IMR-90 (cell line): ENCODE measurements around the gene TLX1. TPM values are rescaled to one million over a fixed set of nuclear protein-coding genes. Genes with fewer than 3 reads are reported as not detected.

Experiments
- ATAC-seq: fragments of 200-7000 bp; cut with Tn5 transposase; 2 replicates; pipeline ENCODE4 v1.9.1; 2020; ENCODE audit warnings: low read depth, mild to moderate bottlenecking, moderate library complexity
- BruUV-seq: library from RNA; stranded (reverse); fragments of 400-500 nt; replicated peaks from 2 replicates; lab custom pipeline; 2021; lab: Mats Ljungman, UMichigan
- CTCF ChIA-PET: fragments of 300-600 bp; formaldehyde crosslinking; extraction: SDS; loops from one replicate; lab custom pipeline; 2021; ENCODE audit warnings: antibody characterized with exemption; lab: Yijun Ruan, JAX
- POLR2A ChIA-PET: fragments of 300-600 bp; sonication (Branson Sonifier 250); formaldehyde crosslinking; loops from one replicate; lab custom pipeline; 2022; ENCODE audit warnings: antibody characterized with exemption; ENCODE audit not compliant: unreplicated experiment; lab: Charles Lee
- DNase-seq: peaks from one replicate; pipeline ENCODE4 v3.0.0; 2013
- H2AFZ ChIP-seq: replicated peaks from 2 replicates; pipeline ENCODE3; 2013; ENCODE audit warnings: low read length, mild to moderate bottlenecking; ENCODE audit not compliant: poor library complexity
- H2AK5ac ChIP-seq: 2 replicates; pipeline ENCODE4 v1.6.1; 2013; ENCODE audit warnings: low read depth, low read length, inconsistent platforms
- H2AK9ac ChIP-seq: replicated peaks from 2 replicates; pipeline ENCODE3; 2013; ENCODE audit warnings: mild to moderate bottlenecking, low read depth, low read length, moderate library complexity; ENCODE audit not compliant: poor library complexity
- H2BK120ac ChIP-seq: 2 replicates; pipeline ENCODE4 v1.6.1; 2013; ENCODE audit warnings: low read depth, low read length, inconsistent platforms
- H2BK15ac ChIP-seq: 3 replicates; pipeline ENCODE4 v1.6.1; 2013; ENCODE audit warnings: low read depth, low read length, inconsistent platforms
- H2BK20ac ChIP-seq: 2 replicates; pipeline ENCODE4 v1.6.1; 2013; ENCODE audit warnings: low read depth, mild to moderate bottlenecking, inconsistent platforms, low read length, moderate library complexity
- H2BK5ac ChIP-seq: 2 replicates; pipeline ENCODE4 v1.6.1; 2013; ENCODE audit warnings: mild to moderate bottlenecking, low read depth, low read length, inconsistent platforms; ENCODE audit not compliant: poor library complexity, severe bottlenecking
- H3K14ac ChIP-seq: replicated peaks from 2 replicates; pipeline ENCODE4 v1.6.1; 2013; ENCODE audit warnings: low read depth, low read length, inconsistent platforms
- H3K18ac ChIP-seq: 2 replicates; pipeline ENCODE4 v1.6.1; 2013; ENCODE audit warnings: low read depth, low read length, control low read depth
- H3K23ac ChIP-seq: 2 replicates; pipeline ENCODE4 v1.6.1; 2013; ENCODE audit warnings: low read depth, low read length, inconsistent platforms
- H3K27ac ChIP-seq: 2 replicates; pipeline ENCODE4 v1.5.1; 2013; ENCODE audit warnings: mild to moderate bottlenecking, control low read depth, low read length; ENCODE audit not compliant: insufficient read depth
- H3K27me3 ChIP-seq: 2 replicates; pipeline ENCODE4 v1.6.1; 2013; ENCODE audit warnings: low read length; ENCODE audit not compliant: control insufficient read depth, insufficient read depth
- H3K36me3 ChIP-seq: 2 replicates; pipeline ENCODE4 v1.6.1; 2013; ENCODE audit warnings: low read length, mixed read lengths; ENCODE audit not compliant: control insufficient read depth, insufficient read depth
- H3K4ac ChIP-seq: 2 replicates; pipeline ENCODE4 v1.6.1; 2013; ENCODE audit warnings: low read depth, low read length, inconsistent platforms
- H3K4me1 ChIP-seq: 2 replicates; pipeline ENCODE4 v1.6.1; 2013; ENCODE audit warnings: low read length, mixed read lengths; ENCODE audit not compliant: control insufficient read depth, insufficient read depth
- H3K4me2 ChIP-seq: 2 replicates; pipeline ENCODE4 v1.6.1; 2013; ENCODE audit warnings: low read depth, mild to moderate bottlenecking, control low read depth, low read length, moderate library complexity
- H3K4me3 ChIP-seq: 2 replicates; pipeline ENCODE4 v1.5.1; 2013; ENCODE audit warnings: low read depth, mild to moderate bottlenecking, control low read depth, low read length, moderate library complexity; ENCODE audit not compliant: insufficient read depth
- H3K56ac ChIP-seq: 2 replicates; pipeline ENCODE4 v1.6.1; 2013; ENCODE audit warnings: low read length, inconsistent platforms; ENCODE audit not compliant: insufficient read depth; ENCODE audit errors: extremely low read depth
- H3K79me1 ChIP-seq, 2 experiments: 2 replicates each; pipeline ENCODE4 v1.6.1; 2013; ENCODE audit warnings: low read length in 2 of 2, inconsistent platforms in 1 of 2, low read depth in 1 of 2
- H3K9ac ChIP-seq: 2 replicates; pipeline ENCODE4 v1.6.1; 2013; ENCODE audit warnings: low read depth, low read length, control low read depth
- H3K9me1 ChIP-seq: 2 replicates; pipeline ENCODE4 v1.6.1; 2013; ENCODE audit warnings: low read length, inconsistent platforms; ENCODE audit not compliant: insufficient read depth
- H3K9me3 ChIP-seq: 2 replicates; pipeline ENCODE4 v1.6.1; 2013; ENCODE audit warnings: low read length; ENCODE audit not compliant: control insufficient read depth, insufficient read depth
- H4K20me1 ChIP-seq: 2 replicates; pipeline ENCODE4 v1.6.1; 2013; ENCODE audit warnings: low read length, inconsistent platforms; ENCODE audit not compliant: insufficient read depth
- H4K5ac ChIP-seq: 2 replicates; pipeline ENCODE4 v1.6.1; 2013; ENCODE audit warnings: mild to moderate bottlenecking, low read depth, low read length, control low read depth
- H4K8ac ChIP-seq, 2 experiments: 2 replicates each; pipeline ENCODE4 v1.6.1; 2013; ENCODE audit warnings: low read depth in 2 of 2, low read length in 2 of 2, control low read depth in 1 of 2, inconsistent platforms in 1 of 2
- H4K91ac ChIP-seq: 2 replicates; pipeline ENCODE4 v1.6.1; 2013; ENCODE audit warnings: low read depth, low read length, inconsistent platforms; ENCODE audit not compliant: insufficient read depth
- BHLHE40 ChIP-seq: fragments of 150-350 bp; IDR thresholded peaks from 2 replicates; pipeline ENCODE4 v1.6.1; 2016; ENCODE audit warnings: mild to moderate bottlenecking, low read depth, low read length
- CEBPB ChIP-seq: IDR thresholded peaks from 2 replicates; pipeline ENCODE4 v1.6.1; 2012; ENCODE audit warnings: low read depth, low read length, improper control_type of control experiment
- CHD1 ChIP-seq: IDR thresholded peaks from 2 replicates; pipeline ENCODE4 v1.6.1; 2012; ENCODE audit warnings: low read depth, low read length, improper control_type of control experiment
- CTCF ChIP-seq: conservative IDR thresholded peaks from 2 replicates; pipeline ENCODE4 v1.5.1; 2012; ENCODE audit warnings: mild to moderate bottlenecking, low read depth, low read length, improper control_type of control experiment
- ELK1 ChIP-seq: fragments of 150-350 bp; IDR thresholded peaks from 2 replicates; pipeline ENCODE4 v1.6.1; 2016; ENCODE audit warnings: low read depth, mild to moderate bottlenecking, low read length, moderate library complexity, borderline replicate concordance
- FOS ChIP-seq: fragments of 150-350 bp; IDR thresholded peaks from 2 replicates; pipeline ENCODE4 v1.6.1; 2016; ENCODE audit warnings: low read depth, low read length
- MAFK ChIP-seq: IDR thresholded peaks from 2 replicates; pipeline ENCODE4 v1.6.1; 2012; ENCODE audit warnings: low read depth, low read length, improper control_type of control experiment
- MAZ ChIP-seq: IDR thresholded peaks from 2 replicates; pipeline ENCODE4 v1.6.1; 2012; ENCODE audit warnings: low read depth, mild to moderate bottlenecking, low read length, improper control_type of control experiment, moderate library complexity, borderline replicate concordance
- MXI1 ChIP-seq: IDR thresholded peaks from 2 replicates; pipeline ENCODE4 v1.6.1; 2012; ENCODE audit warnings: low read depth, mild to moderate bottlenecking, low read length, moderate library complexity, borderline replicate concordance
- NFE2L2 ChIP-seq: fragments of 150-350 bp; IDR thresholded peaks from 2 replicates; pipeline ENCODE4 v1.6.1; 2016; ENCODE audit warnings: low read depth, mild to moderate bottlenecking, low read length
- POLR2A ChIP-seq: IDR thresholded peaks from 2 replicates; pipeline ENCODE4 v1.6.1; 2012; ENCODE audit warnings: mild to moderate bottlenecking, low read depth, low read length
- RAD21 ChIP-seq: IDR thresholded peaks from 2 replicates; pipeline ENCODE4 v1.6.1; 2012; ENCODE audit warnings: low read length, improper control_type of control experiment
- RCOR1 ChIP-seq: IDR thresholded peaks from 2 replicates; pipeline ENCODE4 v1.6.1; 2012; ENCODE audit warnings: mild to moderate bottlenecking, low read length, improper control_type of control experiment; ENCODE audit not compliant: insufficient replicate concordance
- RFX5 ChIP-seq: IDR thresholded peaks from 2 replicates; pipeline ENCODE4 v1.8.0; 2012; ENCODE audit warnings: low read depth, mild to moderate bottlenecking, low read length, moderate library complexity
- SMC3 ChIP-seq: fragments of 150-350 bp; IDR thresholded peaks from 2 replicates; pipeline ENCODE4 v1.6.1; 2016; ENCODE audit warnings: low read depth, mild to moderate bottlenecking, antibody characterized with exemption, low read length, moderate library complexity
- USF2 ChIP-seq: fragments of 150-350 bp; IDR thresholded peaks from 2 replicates; pipeline ENCODE4 v1.6.1; 2017; ENCODE audit warnings: mild to moderate bottlenecking, antibody characterized with exemption, low read length, low read depth
- WGBS, 2 experiments: methylation state at CpG; one replicate each; pipeline versions ENCODE4 v1.1.5 to v1.1.7; 2013; ENCODE audit warnings: missing lambda C conversion rate in 2 of 2; ENCODE audit not compliant: insufficient read length in 1 of 2; ENCODE audit errors: extremely low coverage in 2 of 2; 5-methylcytosine and 5-hydroxymethylcytosine counted together
- dilution Hi-C: fragments of 300-500 bp; cut with HindIII; formaldehyde crosslinking; loops from one replicate; pipeline ENCODE4 v1.14.3; 2018; ENCODE audit warnings: low sequenced_read_pairs; ENCODE audit not compliant: unreplicated experiment
- in situ Hi-C: fragments of 300-500 bp; cut with MboI; formaldehyde crosslinking; loops from 3 replicates; pipeline ENCODE4 v1.14.3; 2019; ENCODE audit warnings: low sequenced_read_pairs, inconsistent platforms, mixed read lengths
- intact Hi-C: fragments of 100-400 bp; cut with micrococcal nuclease; formaldehyde crosslinking; loops from 2 replicates; pipeline ENCODE4 v1.10.0; 2022
- polyA plus RNA-seq, 3 experiments: library from polyadenylated mRNA; depleted of rRNA; stranded (reverse); fragments of >200 nt; gene quantifications; 2 replicates each; pipeline ENCODE4 v1.2.3, GENCODE V29; 2012; ENCODE audit warnings: low replicate concordance in 1 of 3
- total RNA-seq: library from RNA; depleted of rRNA; stranded (reverse); fragments of >200 nt; gene quantifications from 2 replicates; pipeline ENCODE4 v1.2.3, GENCODE V29; 2012

TLX1 gene
- total and polyA plus RNA-seq, 2 of the 4 experiments (the other 2 are of a cell fraction) = not detected

GRCh38 chr10:101182936-101183335, 51.8 kb downstream of the TLX1 start:
- no peaks in the 10 kb centered on the region for H3K36me3 ChIP-seq
- no peak overlapping the region for H3K14ac ChIP-seq
- no peak overlapping the region for H4K5ac ChIP-seq
- ChIA-PET POLR2A (no interaction called here), CTCF (no interaction called here)
- H4K20me1 ChIP-seq = no peaks in the 10 kb centered on the region
- in situ Hi-C loops = loop anchor here (10.0 kb wide), 1 partner anchor 562 kb away; no protein-coding TSS in a partner anchor
- no peak overlapping the region for H2BK5ac ChIP-seq
- no peak overlapping the region for H3K4me2 ChIP-seq
- DNase-seq (no peak), ATAC-seq (no peak)
- H3K9ac ChIP-seq = no peak overlapping the region
- no peak overlapping the region for H3K56ac ChIP-seq
- peaks cover 3% of the 10 kb centered on the region; the same call in 1 of the 2 replicates for H3K9me3 ChIP-seq
- no peak overlapping the region for H4K8ac ChIP-seq
- intact Hi-C loops = no loop called here
- H3K79me1 ChIP-seq = no peaks in the 10 kb centered on the region
- H3K9me1 ChIP-seq = no peaks in the 10 kb centered on the region
- H2AK9ac ChIP-seq = no peak overlapping the region
- H3K27me3 ChIP-seq = peaks cover 35% of the 10 kb centered on the region
- H2BK20ac ChIP-seq = no peak overlapping the region
- no peak overlapping the region for H3K4ac ChIP-seq
- no peak overlapping the region for H2AFZ ChIP-seq
- no peak overlapping the region for H3K23ac ChIP-seq
- no peak overlapping the region for H2AK5ac ChIP-seq
- TF ChIP-seq POLR2A (no peak), RAD21 (no peak), BHLHE40 (no peak), SMC3 (no peak), USF2 (no peak), CHD1 (no peak), MAZ (no peak), FOS (no peak), CTCF (no peak), RFX5 (no peak), NFE2L2 (no peak), RCOR1 (no peak), CEBPB (no peak), ELK1 (no peak), MAFK (no peak), MXI1 (no peak)
- no peaks in the 10 kb centered on the region for H3K4me1 ChIP-seq
- no peak overlapping the region for H2BK120ac ChIP-seq
- no peak overlapping the region for H2BK15ac ChIP-seq
- no peak overlapping the region for H3K4me3 ChIP-seq
- BruUV-seq = no TSS peak
- H3K27ac ChIP-seq = no peak overlapping the region
- no CpG with 5 or more reads among the region's 2 CpGs for WGBS, 2 experiments
- no peak overlapping the region for H4K91ac ChIP-seq
- H3K18ac ChIP-seq = no peak overlapping the region
- dilution Hi-C loops = no loop called here
